Activated naive CD4-positive, alpha-beta T cell treated with anti-CD3 and anti-CD28 coated beads, Interleukin-2, amount 50 U/mL, for 24 hours (primary cell): ENCODE data around the gene ITIH2.
"Not testable (repeated sequence)": the region's sequence is repeated elsewhere in the genome, so short reads cannot be mapped to it uniquely, and the experiment has no call there.

Source experiments
- H3K27ac Mint-ChIP-seq: one replicate; pipeline ENCODE4 v1.8.0; 2021; ENCODE audit warnings: mild to moderate bottlenecking, mixed read lengths
- H3K27me3 Mint-ChIP-seq: one replicate; pipeline ENCODE4 v1.8.0; 2021; ENCODE audit warnings: mixed read lengths
- H3K36me3 Mint-ChIP-seq: one replicate; pipeline ENCODE4 v1.8.0; 2021; ENCODE audit warnings: mixed read lengths
- H3K4me1 Mint-ChIP-seq: one replicate; pipeline ENCODE4 v1.8.0; 2021; ENCODE audit warnings: mixed read lengths
- H3K4me3 Mint-ChIP-seq: one replicate; pipeline ENCODE4 v1.8.0; 2021; ENCODE audit warnings: mild to moderate bottlenecking, mixed read lengths
- H3K9me3 Mint-ChIP-seq: one replicate; pipeline ENCODE4 v1.8.0; 2021; ENCODE audit warnings: mixed read lengths

The ITIH2 gene

DNA sequence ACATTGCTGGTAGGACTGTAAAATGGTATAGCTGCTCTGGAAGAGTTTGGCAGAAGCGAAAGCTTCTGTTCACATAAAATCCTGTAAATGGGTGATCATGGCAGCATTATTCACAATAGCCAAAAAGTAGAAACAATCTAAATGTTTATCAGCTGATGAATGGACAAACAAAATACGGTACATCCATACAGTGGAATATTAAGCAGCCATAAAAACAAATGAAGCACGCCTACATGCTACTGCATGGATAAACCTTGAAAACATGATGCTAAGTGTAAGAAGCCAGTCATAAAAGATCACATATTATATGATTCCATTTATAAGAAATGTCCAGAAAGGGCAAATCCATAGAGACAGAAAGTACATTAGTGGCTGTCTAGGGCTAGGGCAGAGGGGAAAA, 52.0 kb downstream of the ITIH2 start:
- H3K27ac Mint-ChIP-seq: no peak overlapping the region
- H3K36me3 Mint-ChIP-seq: peaks cover 26% of the 10 kb centered on the region
- no peaks in the 10 kb centered on the region for H3K4me1 Mint-ChIP-seq
- H3K27me3 Mint-ChIP-seq: no peaks in the 10 kb centered on the region
- H3K4me3 Mint-ChIP-seq: no peak overlapping the region
- H3K9me3 Mint-ChIP-seq: no peaks in the 10 kb centered on the region

DNA sequence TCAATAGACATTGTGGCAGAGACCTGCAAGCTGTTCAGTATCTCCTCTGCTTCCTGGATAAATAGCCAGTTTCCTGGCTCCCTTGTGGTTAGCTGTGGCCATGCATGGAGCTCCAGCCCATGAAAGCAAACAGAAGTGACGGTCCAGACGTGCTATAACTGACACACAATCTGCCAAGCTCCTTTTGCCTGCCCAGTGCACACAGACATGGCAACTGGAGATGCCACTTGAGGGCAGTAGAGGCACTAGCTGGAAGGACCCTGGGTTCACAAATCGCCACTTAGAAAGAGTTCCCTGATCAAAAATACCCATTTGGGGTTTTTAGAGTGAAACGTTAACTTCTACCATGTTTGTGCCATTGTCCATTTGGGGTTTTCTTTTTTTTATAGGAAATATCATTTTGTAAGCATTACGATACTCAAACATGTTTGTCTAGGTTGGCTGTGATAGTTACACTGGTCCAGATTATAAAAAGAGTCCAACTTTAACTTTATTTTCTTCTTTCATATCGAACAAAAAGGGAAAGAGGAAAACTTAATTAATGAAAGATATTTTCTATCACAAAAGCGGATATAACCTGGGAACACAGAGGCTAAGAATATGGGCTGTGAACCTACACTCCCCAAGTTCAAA, 53.4 kb downstream of the ITIH2 start:
- Mint-ChIP-seq H3K4me1 (no peaks in the 10 kb centered on the region), H3K27ac (no peak overlapping the region), H3K36me3 (peaks cover 26% of the 10 kb centered on the region), H3K9me3 (no peaks in the 10 kb centered on the region), H3K27me3 (no peaks in the 10 kb centered on the region), H3K4me3 (no peak overlapping the region)

GRCh38 chr10:7763929-7764328, 60.8 kb downstream of the ITIH2 start:
- Mint-ChIP-seq H3K9me3 (no peaks in the 10 kb centered on the region), H3K4me3 (no peak overlapping the region), H3K27me3 (no peaks in the 10 kb centered on the region), H3K4me1 (no peaks in the 10 kb centered on the region), H3K36me3 (peaks cover 14% of the 10 kb centered on the region), H3K27ac (no peak overlapping the region)

- Mint-ChIP-seq H3K4me1 (no peaks in the 10 kb centered on the region), H3K27me3 (no peaks in the 10 kb centered on the region), H3K27ac (no peak overlapping the region), H3K9me3 (no peaks in the 10 kb centered on the region), H3K4me3 (no peak overlapping the region), H3K36me3 (peaks cover 16% of the 10 kb centered on the region)
Observed at GRCh38 chr10:7766241-7766640, 63.1 kb downstream of the ITIH2 start.

- Mint-ChIP-seq H3K9me3 (no peaks in the 10 kb centered on the region), H3K27me3 (no peaks in the 10 kb centered on the region), H3K4me3 (no peak overlapping the region), H3K36me3 (peaks cover 15% of the 10 kb centered on the region), H3K27ac (no peak overlapping the region), H3K4me1 (no peaks in the 10 kb centered on the region)
Observed at GRCh38 chr10:7767209-7767608, 64.1 kb downstream of the ITIH2 start.

GRCh38 chr10:7768417-7768816, 65.3 kb downstream of the ITIH2 start:
- H3K9me3 Mint-ChIP-seq: no peaks in the 10 kb centered on the region
- H3K4me1 Mint-ChIP-seq: no peaks in the 10 kb centered on the region
- H3K27me3 Mint-ChIP-seq: no peaks in the 10 kb centered on the region
- no peak overlapping the region for H3K4me3 Mint-ChIP-seq
- peaks cover 12% of the 10 kb centered on the region for H3K36me3 Mint-ChIP-seq
- no peak overlapping the region for H3K27ac Mint-ChIP-seq

DNA sequence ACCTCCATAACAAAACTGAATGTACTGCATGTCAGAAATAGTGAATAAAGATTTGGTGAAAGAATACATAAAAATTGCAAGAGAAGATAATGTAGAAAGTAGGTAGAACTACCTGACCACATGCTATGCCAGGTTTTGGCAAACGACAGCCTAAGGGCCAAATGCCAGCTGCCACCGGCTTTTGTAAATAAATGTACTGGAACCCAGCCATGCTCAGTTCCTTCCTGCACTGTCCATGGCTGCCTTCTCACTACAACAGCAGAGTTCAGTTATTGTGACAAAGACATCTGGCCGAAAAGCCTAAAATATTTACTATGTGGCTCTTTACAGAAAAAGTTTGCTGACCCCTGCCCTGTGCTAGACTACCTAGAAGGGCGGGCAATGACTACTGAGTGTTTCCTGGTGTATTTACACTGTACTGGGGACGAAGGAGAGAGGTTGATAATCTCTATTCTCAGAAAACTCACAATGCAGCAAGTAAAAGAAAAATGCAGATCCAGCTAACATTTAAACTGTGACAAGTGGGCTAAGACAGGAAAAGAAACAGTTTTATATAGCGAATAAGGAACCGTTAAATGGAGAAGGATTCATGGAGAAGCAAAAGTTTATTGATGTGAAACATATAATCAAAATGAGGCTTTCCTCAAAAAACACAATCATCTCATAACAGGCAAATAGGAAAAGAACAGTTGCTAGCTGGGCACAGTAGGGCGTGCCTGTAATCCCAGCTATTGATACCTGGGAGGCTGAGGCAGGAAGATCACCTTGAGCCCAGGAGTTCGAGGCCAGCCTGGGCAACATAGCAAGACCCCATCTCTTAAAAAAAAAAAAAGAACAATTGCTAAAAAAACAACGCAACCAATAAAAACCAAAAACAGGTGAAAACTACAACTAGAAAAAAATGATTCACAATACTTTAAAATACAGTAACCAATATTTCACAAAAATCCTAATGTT, 71.0 kb downstream of the ITIH2 start:
- Mint-ChIP-seq H3K27ac (no peak overlapping the region), H3K9me3 (no peaks in the 10 kb centered on the region), H3K27me3 (no peaks in the 10 kb centered on the region), H3K36me3 (peaks cover 18% of the 10 kb centered on the region), H3K4me3 (no peak overlapping the region), H3K4me1 (no peaks in the 10 kb centered on the region)

DNA sequence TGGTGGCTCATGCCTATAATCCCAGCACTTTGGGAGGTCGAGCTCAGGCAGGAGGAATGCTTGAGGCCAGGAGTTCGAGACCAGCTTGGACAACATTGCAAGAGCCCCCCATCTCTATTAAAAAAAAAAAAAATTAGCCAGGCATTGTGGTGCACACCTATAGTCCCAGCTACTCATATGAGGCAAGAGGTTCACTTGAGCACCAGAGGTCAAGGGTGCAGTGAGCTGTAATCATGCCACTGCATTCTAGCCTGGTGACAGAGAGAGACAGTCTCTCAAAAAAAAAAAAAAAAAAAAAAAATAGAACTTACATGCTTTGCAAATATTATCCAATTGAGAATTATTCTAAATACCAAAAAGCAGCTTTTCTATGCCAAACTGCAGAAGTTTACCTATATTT, 73.7 kb downstream of the ITIH2 start:
- H3K27me3 Mint-ChIP-seq: no peaks in the 10 kb centered on the region
- no peak overlapping the region for H3K4me3 Mint-ChIP-seq
- no peaks in the 10 kb centered on the region for H3K9me3 Mint-ChIP-seq
- no peak overlapping the region for H3K27ac Mint-ChIP-seq
- H3K4me1 Mint-ChIP-seq: peaks cover 7% of the 10 kb centered on the region
- H3K36me3 Mint-ChIP-seq: peaks cover 23% of the 10 kb centered on the region

DNA sequence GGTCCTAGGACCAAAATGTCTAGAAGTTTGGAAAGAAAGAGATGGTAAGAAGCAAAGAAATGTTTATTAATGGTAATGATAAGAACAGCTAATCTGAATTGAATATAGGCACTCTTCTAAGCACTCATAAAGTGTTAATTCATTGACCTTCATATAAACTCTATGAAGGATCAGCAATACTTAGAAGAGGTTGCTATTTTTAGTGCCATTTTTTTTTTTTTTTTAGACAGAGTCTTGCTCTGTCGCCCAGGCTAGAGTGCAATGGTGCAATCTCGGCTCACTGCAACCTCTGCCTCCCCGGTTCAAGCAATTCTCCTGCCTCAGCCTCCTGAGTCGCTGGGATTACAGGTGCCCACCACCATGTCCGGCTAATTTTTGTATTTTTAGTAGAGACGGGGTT, 79.1 kb downstream of the ITIH2 start:
- H3K9me3 Mint-ChIP-seq, H3K4me3 Mint-ChIP-seq, H3K27ac Mint-ChIP-seq, H3K27me3 Mint-ChIP-seq: not testable (repeated sequence)
- peaks cover 36% of the 10 kb centered on the region for H3K4me1 Mint-ChIP-seq
- peaks cover 15% of the 10 kb centered on the region for H3K36me3 Mint-ChIP-seq

GRCh38 chr10:7786430-7786829, 83.3 kb downstream of the ITIH2 start:
- Mint-ChIP-seq H3K36me3 (peaks cover 3% of the 10 kb centered on the region), H3K4me3 (no peak overlapping the region), H3K27me3 (no peaks in the 10 kb centered on the region), H3K27ac (no peak overlapping the region), H3K4me1 (peaks cover 57% of the 10 kb centered on the region), H3K9me3 (no peaks in the 10 kb centered on the region)

DNA sequence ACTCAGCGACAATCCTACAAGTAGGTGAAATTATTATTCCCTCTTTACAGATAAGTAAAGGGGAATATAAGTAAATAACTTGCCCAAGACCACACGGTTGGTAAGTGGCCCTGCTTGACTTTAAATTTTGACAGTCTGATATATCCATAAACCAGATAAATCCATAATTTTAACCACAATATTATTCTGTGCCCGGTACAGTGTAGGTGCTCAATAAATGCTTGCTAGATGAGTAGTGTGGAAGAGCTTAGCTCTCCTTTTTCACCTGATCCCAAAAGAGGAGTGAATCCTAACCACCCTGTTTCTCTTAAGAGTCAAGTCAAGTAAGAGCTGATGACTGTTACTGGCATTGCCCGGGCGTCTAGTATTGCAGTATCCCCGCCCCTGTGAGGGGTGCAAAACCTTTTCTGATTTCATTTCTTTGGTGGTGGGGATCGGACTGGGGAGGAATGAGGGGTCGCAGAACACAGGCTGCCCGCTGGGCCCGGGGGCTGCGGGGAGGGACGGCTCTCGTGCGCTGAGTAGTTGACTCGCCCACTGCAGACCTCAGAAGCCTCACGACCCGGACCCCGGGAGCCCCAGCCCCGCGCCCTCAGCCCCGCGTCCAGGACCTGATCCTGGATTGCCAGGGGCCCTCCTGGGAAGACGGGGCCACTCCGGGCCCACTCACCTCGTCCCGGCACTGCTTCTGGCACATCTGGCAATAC, 84.2 kb downstream of the ITIH2 start:
- H3K36me3 Mint-ChIP-seq: peaks cover 6% of the 10 kb centered on the region
- H3K9me3 Mint-ChIP-seq: no peaks in the 10 kb centered on the region
- H3K27ac Mint-ChIP-seq: no peak overlapping the region
- no peaks in the 10 kb centered on the region for H3K27me3 Mint-ChIP-seq
- peaks cover 65% of the 10 kb centered on the region for H3K4me1 Mint-ChIP-seq
- no peak overlapping the region for H3K4me3 Mint-ChIP-seq

- Mint-ChIP-seq H3K4me3 (no peak within 1 kb of the TSS), H3K9me3 (no peaks in the 10 kb centered on the region), H3K27ac (peak within 1 kb of the TSS; percentile 64), H3K27me3 (no peaks in the 10 kb centered on the region), H3K4me1 (peaks cover 72% of the 10 kb centered on the region), H3K36me3 (peaks cover 9% of the 10 kb centered on the region)
Observed at GRCh38 chr10:7787857-7788638, 84.9 kb downstream of the ITIH2 start, which contains the start of the genes ATP5F1C and KIN. Gene ATP5F1C (plus strand): TSS chr10:7788177. CDS start chr10:7788208, 31 bp downstream. Gene KIN (minus strand): TSS chr10:7787993. CDS start chr10:7787933, 60 bp downstream.

DNA sequence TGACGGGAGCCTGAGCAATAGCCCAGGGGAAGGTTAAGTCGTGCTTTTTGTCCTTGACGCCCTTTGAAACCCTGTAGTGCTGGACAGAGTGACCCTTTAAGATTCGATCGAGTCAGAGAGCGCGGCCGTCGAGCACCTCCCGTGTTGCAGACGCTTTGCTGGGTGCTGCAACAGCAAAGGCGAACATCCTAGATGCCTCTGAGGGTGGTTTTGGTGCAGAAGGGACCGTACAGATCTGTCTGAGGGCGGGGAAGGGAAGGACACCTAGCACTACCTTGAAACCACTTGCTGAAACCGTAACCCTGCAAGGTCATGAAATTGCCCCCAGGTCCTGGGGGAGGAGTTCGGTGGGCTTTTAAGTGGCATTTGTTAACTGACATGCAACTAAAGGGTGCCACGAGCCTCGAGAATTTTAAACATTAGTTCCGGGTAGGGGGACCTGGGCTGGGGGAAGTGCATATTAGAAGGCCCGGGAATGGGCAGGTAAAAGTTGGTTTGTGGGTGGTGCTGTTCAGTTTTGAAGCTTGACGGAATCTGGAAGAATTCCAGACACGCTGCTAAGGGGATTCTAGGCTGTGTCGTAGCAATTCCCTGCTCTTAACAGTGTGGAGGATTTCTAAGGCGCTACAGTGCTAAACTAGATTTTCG, 85.6 kb downstream of the ITIH2 start:
- H3K27me3 Mint-ChIP-seq: no peaks in the 10 kb centered on the region
- H3K9me3 Mint-ChIP-seq: no peaks in the 10 kb centered on the region
- no peak overlapping the region for H3K4me3 Mint-ChIP-seq
- peaks cover 72% of the 10 kb centered on the region for H3K4me1 Mint-ChIP-seq
- H3K36me3 Mint-ChIP-seq: peaks cover 9% of the 10 kb centered on the region
- H3K27ac Mint-ChIP-seq: peak overlapping the region; percentile 64

DNA sequence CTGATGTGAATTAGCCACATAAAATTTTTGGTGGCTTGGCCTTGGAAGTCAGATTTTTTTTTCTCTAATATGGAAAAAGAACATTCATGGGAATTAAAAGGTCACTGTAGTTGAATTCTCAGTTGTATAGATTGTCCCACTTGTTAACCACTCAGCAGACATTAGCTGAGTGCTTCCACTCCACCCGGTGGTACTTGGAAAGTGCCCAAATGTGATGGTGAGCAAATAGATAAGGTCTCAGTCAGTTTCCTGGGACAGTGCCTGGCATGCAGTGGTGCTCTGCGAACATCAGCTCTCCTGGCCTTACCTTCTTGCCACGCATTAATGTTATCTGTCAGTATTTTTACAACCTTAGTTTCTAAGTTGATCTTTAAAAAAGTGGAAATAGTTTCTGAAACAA, 86.3 kb downstream of the ITIH2 start:
- no peaks in the 10 kb centered on the region for H3K9me3 Mint-ChIP-seq
- peaks cover 9% of the 10 kb centered on the region for H3K36me3 Mint-ChIP-seq
- H3K4me3 Mint-ChIP-seq: no peak overlapping the region
- H3K27me3 Mint-ChIP-seq: no peaks in the 10 kb centered on the region
- peaks cover 73% of the 10 kb centered on the region for H3K4me1 Mint-ChIP-seq
- H3K27ac Mint-ChIP-seq: no peak overlapping the region

- peak overlapping the region; percentile 55 for H3K4me3 Mint-ChIP-seq
- H3K9me3 Mint-ChIP-seq: no peaks in the 10 kb centered on the region
- H3K36me3 Mint-ChIP-seq: peaks cover 15% of the 10 kb centered on the region
- H3K4me1 Mint-ChIP-seq: peaks cover 84% of the 10 kb centered on the region
- H3K27ac Mint-ChIP-seq: peak overlapping the region; percentile 33
- no peaks in the 10 kb centered on the region for H3K27me3 Mint-ChIP-seq
Observed at GRCh38 chr10:7792541-7792940, 89.4 kb downstream of the ITIH2 start.
